PC-9 (cell line): ENCODE data around the gene ACO1.

Experiments used
- EZH2 ChIP-seq: fragments of 200-600 bp; sonication (generic); IDR thresholded peaks from 2 replicates; pipeline ENCODE4 v1.8.0; 2017; ENCODE audit warnings: antibody characterized with exemption, low read depth
- TF ChIP-seq, protein P1 (sequence below): fragments of 200-600 bp; sonication (generic); conservative IDR thresholded peaks from 2 replicates; pipeline ENCODE4 v1.6.1; 2017; ENCODE audit warnings: mixed run types, antibody characterized with exemption, mild to moderate bottlenecking, moderate library complexity

DNA sequence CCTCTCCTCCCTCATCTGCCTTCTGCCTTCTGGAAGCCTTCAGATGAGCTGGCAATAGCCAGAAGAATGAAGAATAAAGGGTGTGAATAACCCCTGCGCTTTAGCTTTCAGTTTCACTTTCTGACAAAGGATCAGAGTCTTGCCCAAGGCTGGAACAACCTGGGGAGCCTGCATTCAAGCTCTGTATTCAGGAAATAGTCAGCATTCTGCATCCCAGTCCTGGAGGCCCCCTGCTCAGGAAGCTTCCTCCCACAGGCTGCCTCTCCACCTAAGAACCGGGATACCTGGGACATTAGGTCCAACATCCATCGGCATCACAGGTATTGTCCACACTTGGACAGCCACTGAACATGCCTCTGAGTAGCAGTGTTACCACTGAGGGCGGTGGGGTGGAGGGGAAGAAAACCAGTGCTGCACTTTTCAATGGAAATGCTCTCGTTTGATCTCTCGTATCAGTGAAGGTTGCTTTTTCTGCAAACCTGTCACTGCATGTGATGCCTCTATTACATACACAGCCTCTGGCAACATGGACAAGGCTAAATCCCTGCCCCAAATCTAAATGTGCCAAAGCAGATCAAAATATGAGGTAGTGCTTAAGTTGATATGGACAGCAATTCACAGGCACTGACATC, 39.8 kb upstream of the ACO1 start:
- TF ChIP-seq, protein P1, sequence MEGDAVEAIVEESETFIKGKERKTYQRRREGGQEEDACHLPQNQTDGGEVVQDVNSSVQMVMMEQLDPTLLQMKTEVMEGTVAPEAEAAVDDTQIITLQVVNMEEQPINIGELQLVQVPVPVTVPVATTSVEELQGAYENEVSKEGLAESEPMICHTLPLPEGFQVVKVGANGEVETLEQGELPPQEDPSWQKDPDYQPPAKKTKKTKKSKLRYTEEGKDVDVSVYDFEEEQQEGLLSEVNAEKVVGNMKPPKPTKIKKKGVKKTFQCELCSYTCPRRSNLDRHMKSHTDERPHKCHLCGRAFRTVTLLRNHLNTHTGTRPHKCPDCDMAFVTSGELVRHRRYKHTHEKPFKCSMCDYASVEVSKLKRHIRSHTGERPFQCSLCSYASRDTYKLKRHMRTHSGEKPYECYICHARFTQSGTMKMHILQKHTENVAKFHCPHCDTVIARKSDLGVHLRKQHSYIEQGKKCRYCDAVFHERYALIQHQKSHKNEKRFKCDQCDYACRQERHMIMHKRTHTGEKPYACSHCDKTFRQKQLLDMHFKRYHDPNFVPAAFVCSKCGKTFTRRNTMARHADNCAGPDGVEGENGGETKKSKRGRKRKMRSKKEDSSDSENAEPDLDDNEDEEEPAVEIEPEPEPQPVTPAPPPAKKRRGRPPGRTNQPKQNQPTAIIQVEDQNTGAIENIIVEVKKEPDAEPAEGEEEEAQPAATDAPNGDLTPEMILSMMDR, result no peak
- TF ChIP-seq EZH2, result no peak
